GM18505 (cell line): Measurements from ENCODE around the gene RGPD4.
"Not testable (repeated sequence)": the region's sequence is repeated elsewhere in the genome, so short reads cannot be mapped to it uniquely, and the experiment has no call there.

ENCODE experiments used
- ATAC-seq: cut with Tn5 transposase; IDR thresholded peaks from one replicate; pipeline ENCODE4 v1.9.1; 2021; ENCODE audit not compliant: unreplicated experiment
- POLR2A ChIP-seq: IDR thresholded peaks from 4 replicates; pipeline ENCODE4 v1.6.1; 2011; ENCODE audit warnings: borderline replicate concordance; ENCODE audit not compliant: insufficient read depth, insufficient read length; ENCODE audit errors: extremely low read depth

The RGPD4 gene

DNA sequence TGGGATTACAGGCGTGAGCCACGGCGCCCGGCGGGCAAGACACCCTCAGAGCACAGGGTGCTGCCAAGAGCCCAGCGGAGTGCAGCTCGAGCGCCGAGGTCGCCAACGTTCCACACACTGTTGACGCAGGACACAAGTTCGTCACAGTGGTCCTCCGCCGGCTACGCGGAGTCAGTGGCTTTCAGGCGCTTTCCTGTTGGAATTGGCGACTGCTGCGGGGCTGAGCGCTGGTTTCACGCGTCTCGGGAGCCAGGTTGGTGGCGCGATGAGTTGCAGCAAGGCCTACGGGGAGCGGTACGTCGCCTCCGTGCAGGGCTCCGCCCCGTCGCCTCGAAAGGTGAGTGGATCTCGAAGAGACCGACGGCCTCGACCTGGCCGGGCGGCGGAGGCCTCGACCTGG is at the start of gene RGPD4:
RGPD4 (plus strand) TSS at position 144 of the 400 bp plus-strand sequence; CDS start at position 266, 122 bp downstream.
- not testable (repeated sequence) for ATAC-seq

DNA sequence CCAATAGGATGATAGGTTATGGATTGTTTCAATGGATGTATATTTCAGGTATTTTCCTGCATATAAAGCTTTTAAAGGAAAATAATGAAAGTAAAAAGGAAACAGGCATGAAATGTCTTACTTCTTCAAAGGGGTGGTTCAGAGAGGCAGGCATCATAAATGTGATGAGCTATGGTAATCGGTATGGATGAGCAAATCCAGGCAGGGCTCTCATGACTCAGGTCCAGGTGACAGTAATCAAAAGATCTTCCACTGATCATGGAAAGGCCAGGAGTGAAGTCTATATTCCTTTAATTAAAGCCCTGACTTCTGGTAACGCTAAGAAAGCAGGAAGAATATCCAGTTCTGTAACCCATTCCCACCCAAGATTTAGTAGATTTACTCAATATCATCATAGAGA is 48.7 kb upstream of the RGPD4 start:
- no peak for ATAC-seq
- TF ChIP-seq POLR2A: no peak

DNA sequence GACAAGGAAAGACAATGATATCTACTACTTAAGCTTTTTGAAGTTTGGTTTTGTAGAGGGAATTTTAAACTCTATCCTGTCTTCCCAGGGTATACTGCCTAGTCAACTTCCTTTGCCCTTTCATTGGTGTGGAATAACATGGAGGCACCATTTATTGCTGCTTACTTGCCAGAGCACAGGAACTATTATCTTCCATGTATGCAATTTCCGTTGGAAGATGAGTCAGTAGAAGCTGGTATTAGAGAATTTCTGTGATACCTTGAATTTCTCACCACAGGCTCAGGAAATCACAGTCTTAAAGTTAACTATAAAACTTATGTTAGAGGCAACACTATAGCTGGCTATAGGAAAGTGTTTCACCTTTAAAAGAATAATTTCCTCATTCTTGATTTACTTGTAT is 40.9 kb upstream of the RGPD4 start:
- no peak for TF ChIP-seq POLR2A
- ATAC-seq: no peak

DNA sequence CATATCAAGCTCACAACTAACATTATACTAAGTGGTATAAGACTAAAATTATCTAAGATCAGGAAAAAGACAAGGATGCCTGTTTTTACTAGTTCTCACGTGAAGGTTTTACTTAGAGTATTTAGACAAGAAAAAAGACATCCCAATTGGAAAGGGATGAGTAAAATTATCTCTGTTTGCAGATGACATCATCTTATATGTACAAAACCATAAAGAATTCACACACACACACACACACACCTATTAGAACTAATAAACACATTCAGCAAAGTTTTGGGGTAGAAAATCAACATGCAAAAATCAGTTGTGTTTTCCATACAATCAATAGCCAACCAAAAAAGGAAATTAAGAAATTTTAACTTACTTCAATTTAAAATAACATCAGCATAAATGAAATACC is 35.9 kb upstream of the RGPD4 start:
- no peak for ATAC-seq

DNA sequence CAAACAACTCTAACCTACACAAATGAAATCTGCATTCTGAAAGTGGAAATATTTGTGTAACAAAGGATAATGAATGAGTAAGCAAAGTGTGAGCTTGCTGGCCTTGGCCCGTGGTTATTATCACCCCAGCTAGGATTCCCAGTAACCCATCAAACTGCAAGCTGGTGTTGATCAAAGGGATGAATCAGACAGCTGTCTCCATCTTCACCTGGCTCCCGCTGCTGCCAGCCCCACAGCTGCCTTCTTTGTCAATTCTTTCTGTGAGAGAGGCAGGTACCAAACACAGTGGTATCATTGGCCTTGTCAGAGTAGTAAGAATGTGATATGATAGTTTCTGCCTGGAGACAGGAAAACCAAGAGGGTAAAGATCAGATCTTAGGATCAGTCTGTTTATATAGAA is 25.2 kb upstream of the RGPD4 start:
- no peak for ATAC-seq
- no peak for TF ChIP-seq POLR2A

More for the DNA sequence above, 35.9 kb upstream of the RGPD4 start:
- TF ChIP-seq POLR2A: no peak

DNA sequence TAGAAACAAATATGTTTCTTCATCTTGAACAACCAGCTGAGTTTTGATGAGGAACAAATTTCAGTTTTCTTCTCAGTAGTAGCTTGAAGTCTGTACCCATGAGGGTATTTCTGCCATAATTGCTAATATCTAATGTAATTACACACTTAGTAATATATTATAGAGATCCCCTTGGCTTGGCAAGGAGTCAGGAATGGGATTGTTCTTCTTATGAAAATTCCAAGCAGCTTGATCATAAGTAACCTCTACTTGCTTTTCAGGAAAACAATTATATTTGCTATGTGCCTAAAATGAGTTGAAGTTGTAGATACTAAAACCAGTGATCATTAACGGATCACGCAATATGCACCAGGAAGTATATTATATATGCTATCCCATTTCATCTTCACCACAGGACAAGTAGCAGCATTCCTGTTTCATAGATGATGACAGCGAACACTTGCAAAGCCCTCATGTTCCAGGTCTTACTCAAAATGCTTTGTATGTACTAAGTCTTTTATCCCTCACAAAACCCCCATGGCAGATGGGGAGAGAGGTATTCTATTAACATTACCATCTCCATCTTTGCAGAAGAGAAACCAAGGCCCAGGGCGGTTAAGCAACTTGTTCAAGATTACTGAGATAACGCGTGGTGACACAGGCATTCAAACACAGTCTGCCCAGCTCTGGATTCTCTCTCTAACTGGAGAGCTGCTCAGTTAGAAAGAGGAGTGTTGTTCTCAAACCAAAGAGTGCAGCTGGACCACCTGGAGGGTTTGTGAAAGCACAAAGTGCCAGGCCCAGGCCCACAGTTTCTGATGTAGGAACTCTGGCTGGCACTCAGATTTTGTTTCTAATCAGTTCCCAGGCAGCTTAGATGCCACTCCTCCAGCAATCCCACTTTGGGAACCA is 21.8 kb upstream of the RGPD4 start:
- no peak for TF ChIP-seq POLR2A
- ATAC-seq: no peak

DNA sequence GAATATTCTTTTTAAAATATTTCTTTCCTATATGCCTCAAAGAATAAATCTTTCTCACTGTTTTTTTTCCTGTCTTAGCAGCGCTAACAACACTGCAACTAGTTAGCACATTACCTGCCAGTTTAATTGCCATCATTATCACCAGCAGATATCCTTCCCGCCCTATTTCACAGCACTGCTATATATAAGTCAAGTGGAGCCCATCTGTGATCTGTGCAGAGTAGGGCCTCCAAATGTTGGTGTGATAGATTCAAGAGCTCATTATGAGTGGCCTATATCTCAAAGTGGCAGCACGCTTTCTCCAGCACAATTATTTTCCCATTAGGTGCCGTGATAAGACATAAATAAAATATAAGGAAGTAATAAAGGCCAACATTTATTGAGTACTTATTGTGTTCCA is 19.8 kb upstream of the RGPD4 start:
- ATAC-seq: no peak

DNA sequence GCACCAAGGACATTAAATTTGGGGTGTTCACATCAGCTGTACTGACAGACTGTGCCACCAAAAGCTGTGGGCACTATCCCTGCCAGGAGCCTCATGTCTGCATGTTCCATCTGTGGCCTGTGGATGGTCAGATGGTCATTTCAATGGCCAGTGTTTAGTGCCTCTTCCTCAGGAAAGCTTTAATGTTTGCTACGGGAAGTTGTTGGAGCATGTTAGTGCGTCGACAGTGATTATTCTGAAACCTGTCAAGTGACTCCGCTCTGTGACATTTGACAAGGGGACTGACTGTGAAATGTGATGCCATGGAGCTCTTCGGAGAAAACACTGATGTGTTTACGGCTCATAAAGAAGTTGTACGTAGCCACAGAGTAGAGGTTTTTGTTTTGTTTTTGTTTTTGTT is 18.7 kb upstream of the RGPD4 start:
- ATAC-seq: no peak
- no peak for TF ChIP-seq POLR2A

More for the DNA sequence above, 19.8 kb upstream of the RGPD4 start:
- TF ChIP-seq POLR2A: no peak

DNA sequence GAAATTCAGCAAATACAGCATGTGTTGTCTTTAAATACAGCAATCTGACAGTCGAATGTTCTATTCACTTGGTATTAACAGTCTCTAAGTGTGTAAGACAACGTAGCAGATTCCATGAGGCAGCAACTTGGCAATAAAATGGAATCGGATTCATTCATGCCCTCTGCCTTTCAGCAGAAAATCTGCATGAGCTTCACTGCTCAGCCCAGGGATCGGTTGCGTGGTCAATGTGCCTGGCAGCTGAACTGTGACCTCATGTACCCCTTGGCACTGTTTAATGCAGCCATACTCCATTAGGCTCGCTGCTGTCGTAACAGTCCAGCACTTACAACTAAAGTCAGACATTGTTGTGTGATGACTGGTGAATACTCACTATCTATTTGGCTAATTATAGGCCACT is 17.7 kb upstream of the RGPD4 start:
- TF ChIP-seq POLR2A: no peak
- ATAC-seq: no peak

DNA sequence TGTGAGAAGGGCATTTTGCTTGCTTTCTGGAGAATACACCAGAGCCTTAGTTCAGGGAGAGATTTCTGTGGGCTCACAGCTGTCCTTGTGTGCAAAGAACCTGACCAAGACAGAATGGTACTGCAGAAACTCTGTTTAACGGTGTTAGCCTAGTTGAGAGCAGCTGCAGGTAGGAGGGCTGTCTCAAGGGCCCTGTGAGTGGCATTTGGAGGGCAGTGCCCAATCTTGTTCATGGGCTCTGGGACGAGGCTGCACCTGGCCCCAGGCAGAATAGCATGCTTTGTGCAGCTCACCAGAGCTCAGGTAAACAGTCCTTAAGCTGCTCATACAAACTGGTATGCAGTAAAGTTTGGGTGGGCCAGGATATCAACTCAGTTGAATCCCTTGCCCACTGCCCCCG is 16.9 kb upstream of the RGPD4 start:
- no peak for ATAC-seq

DNA sequence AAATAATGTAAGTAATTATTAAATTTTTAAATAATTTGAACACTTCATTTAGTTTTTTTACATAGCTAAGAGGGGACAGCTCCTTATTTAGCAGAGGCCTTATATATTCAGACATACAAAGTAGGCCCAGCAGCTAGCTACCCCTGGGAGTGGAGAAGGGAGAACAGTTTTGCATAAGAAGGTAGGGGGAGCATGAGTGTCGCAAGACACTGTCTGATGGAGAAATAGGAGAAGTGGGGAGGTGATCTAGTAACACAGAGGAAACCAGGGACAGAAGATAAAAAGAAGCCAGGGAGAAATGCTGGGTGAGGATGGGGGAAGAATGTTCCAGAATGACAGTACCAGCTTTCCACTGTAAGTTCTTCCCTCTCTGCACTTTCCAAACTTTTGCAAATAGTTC is 16.0 kb upstream of the RGPD4 start:
- TF ChIP-seq POLR2A: no peak
- no peak for ATAC-seq

More for the DNA sequence above, 16.9 kb upstream of the RGPD4 start:
- TF ChIP-seq POLR2A: no peak

DNA sequence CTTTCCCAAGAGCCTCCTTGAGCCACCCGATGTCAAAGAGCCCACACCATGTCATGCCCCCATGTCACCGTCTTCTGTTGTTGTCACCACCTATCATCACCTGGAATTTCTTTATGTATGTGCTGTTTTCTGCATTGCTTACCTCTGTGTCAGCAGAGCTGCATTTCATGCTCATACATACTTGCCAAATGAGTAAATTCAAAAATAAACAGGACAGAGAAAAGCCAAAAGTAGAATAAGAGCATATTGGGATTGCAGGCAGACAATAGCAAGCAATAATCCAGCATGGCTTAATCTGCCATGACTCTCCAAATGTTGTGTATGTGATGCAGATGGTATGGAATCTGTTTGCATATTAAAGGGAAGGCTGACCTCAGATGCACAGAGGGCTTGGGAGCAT is 15.3 kb upstream of the RGPD4 start:
- ATAC-seq: no peak
- TF ChIP-seq POLR2A: no peak

DNA sequence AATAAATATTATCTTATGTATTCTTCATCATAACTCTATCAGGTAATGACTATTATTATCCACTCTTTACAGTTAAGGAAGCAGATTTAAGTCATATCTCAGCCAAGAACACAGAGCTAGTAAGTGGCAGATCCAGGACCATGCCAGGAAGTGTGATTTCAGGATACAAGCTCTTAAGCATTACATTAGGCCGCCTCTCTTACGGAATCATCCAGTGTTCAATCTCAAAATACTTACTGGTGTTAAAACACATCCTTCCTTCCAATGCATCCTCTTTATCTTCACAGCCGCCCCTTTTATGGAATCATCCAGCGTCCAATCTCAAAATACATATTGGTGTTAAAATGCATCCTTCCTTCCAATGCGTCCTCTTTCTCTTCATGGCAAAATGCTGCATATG is 14.7 kb upstream of the RGPD4 start:
- TF ChIP-seq POLR2A: no peak
- no peak for ATAC-seq

DNA sequence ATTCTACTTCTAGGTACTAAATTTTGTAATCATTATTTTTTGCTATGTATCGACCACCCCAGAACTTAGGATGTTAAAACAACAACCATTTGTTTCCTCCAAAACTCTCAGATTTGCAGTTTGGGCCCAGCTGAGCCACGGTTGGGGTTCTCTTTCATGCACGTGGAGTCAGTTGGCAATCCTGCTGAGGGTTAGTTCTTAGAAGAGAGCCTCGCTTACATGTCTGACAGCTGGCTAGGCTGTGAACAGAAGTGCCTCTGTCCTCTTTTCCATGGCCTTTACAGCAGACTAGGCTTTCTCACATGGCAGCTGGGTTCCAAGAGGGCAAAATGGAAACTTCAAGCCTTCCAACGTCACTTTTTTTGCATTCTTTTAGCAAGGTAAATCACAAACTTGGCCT is 9.3 kb upstream of the RGPD4 start:
- ATAC-seq: no peak
- no peak for TF ChIP-seq POLR2A
